Pancreas (tissue), 10 donors: ENCODE results near the gene PRKCE. TPM values are rescaled to one million over a fixed set of nuclear protein-coding genes. Genes with fewer than 3 reads are reported as not detected.
A peak's percentile ranks its signal among the peaks of the same experiment; 100 is the strongest.

ENCODE experiments used
- ATAC-seq, 4 donors: fragments of 200-7000 bp; cut with Tn5 transposase; one replicate each; pipeline versions ENCODE4 v1.8.0 to v1.9.1; 2020; ENCODE audit warnings: mild to moderate bottlenecking in 4 of 4, moderate library complexity in 4 of 4
- DNase-seq, 6 donors: peaks; one replicate each; pipeline ENCODE4 v3.0.0-alpha.2; 2020
- FAIRE-seq: peaks from 2 replicates; lab custom pipeline; 2012; peaks lifted over from hg19 to GRCh38; lab: Jason Lieb, UNC
- H3K27ac ChIP-seq, 4 donors: fragments of 200-600 bp; sonication (generic); 1 replicate in 3 of 4; 2 replicates in 1 of 4; pipeline versions ENCODE4 v1.5.0 to v1.8.0; 2020
- H3K27me3 ChIP-seq, 4 donors: fragments of 200-600 bp; one replicate each; pipeline ENCODE4 v1.8.0; 2021
- H3K36me3 ChIP-seq, 3 donors: fragments of 200-600 bp; sonication (generic) in 1 of 3; one replicate each; pipeline versions ENCODE4 v1.5.0 to v1.8.0; 2020 to 2021
- H3K4me1 ChIP-seq, 3 donors: fragments of 200-600 bp; one replicate each; pipeline ENCODE4 v1.8.0; 2021
- H3K4me3 ChIP-seq, 4 donors: fragments of 200-600 bp; sonication (generic) in 2 of 4; one replicate each; pipeline versions ENCODE4 v1.5.0 to v1.8.0; 2020 to 2021
- H3K9me3 ChIP-seq, 4 donors: fragments of 200-600 bp; one replicate each; pipeline ENCODE4 v1.8.0; 2021
- CTCF ChIP-seq, 4 donors: fragments of 200-600 bp; sonication (generic) in 3 of 4; IDR thresholded peaks; one replicate each; pipeline versions ENCODE4 v1.5.0 to v1.8.0; 2021; ENCODE audit warnings: antibody characterized with exemption in 4 of 4
- WGBS, 2 donors: extraction: QIAGEN DNeasy Blood & Tissue Kit; methylation state at CpG; one replicate each; pipeline ENCODE4 v1.1.7; 2013; 5-methylcytosine and 5-hydroxymethylcytosine counted together
- intact Hi-C, 3 donors: fragments of 100-400 bp; cut with DNase I; formaldehyde crosslinking; loops; one replicate each; pipeline versions ENCODE4 v1.11.1 to v1.14.2; 2022
- polyA plus RNA-seq, 2 donors: library from polyadenylated mRNA; stranded (reverse); fragments of 200-250 nt; gene quantifications; one replicate each; pipeline ENCODE4 v1.2.3, GENCODE V29; 2013
- total RNA-seq, 6 donors: library from RNA; stranded (reverse); fragmentation: NEBNext Ultra II Directional in 4 of 6; extraction: Animal tissue kit (Norgen Biotek cat#: 25700) in 4 of 6; gene quantifications; one replicate each; pipeline versions ENCODE4 v1.2.1 to v1.2.4, GENCODE V29; 2021 to 2023
- donor health status: healthy with polysubstance abuse.
- donor health status: DM: no; HTN: no; CAD: no; lungs with moderate emphysema.
- donor health status: DM: no; HTN: no; CAD: no.
- donor health status: control.
- donor health status: control.
- donor health status: Bipolar disorder and iron deficiency.
- donor health status: DM: yes; HTN: yes; CAD: no.
- donor health status: DM: no; HTN: no; CAD: no.
- donor health status: DM: no; HTN: no; CAD: no.
- donor health status: DM: yes; HTN: yes; CAD: no.

Gene PRKCE
- total and polyA plus RNA-seq, 8 donors: 4.0 to 19.4 (median 10.0) TPM

DNA sequence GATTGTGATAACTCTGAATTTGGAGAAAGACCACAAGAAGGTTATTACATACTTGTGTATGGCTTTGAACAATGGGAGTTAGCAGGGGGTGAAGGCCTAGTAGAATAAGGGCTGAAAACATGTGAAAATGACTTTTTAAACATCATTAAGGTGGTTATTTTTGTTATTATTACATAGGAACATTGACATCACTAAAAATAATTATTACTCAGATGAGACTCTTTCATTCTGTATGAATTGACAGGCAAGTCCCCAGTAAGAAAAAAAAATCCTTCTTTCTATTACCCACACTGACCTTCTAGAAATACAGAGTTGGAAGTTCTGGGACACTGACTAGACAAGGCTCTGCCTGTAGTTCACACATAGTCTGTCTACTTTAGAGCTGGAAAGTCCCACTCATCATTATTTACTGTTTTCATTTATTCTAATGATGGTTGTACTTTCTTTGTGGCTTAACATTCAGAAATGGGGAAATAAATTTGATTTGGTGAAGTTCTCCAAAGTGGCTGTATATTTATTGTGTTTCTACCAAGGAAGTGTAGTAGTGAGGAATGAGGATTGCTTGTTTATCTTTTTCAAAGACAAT, 426.1 kb downstream of the PRKCE start:
- H3K9me3 ChIP-seq: no peaks in the 10 kb centered on the region
- no peak for FAIRE-seq
- no peak for DNase-seq
- no peaks in the 10 kb centered on the region for H3K27me3 ChIP-seq
- intact Hi-C loops: no loop called here
- no peak overlapping the region for H3K27ac ChIP-seq
- no peaks in the 10 kb centered on the region for H3K36me3 ChIP-seq
- ATAC-seq: no peak
- no peaks in the 10 kb centered on the region for H3K4me1 ChIP-seq
- no peak for TF ChIP-seq CTCF (IDR thresholded peaks at IDR 0.05)
- no peak overlapping the region for H3K4me3 ChIP-seq

DNA sequence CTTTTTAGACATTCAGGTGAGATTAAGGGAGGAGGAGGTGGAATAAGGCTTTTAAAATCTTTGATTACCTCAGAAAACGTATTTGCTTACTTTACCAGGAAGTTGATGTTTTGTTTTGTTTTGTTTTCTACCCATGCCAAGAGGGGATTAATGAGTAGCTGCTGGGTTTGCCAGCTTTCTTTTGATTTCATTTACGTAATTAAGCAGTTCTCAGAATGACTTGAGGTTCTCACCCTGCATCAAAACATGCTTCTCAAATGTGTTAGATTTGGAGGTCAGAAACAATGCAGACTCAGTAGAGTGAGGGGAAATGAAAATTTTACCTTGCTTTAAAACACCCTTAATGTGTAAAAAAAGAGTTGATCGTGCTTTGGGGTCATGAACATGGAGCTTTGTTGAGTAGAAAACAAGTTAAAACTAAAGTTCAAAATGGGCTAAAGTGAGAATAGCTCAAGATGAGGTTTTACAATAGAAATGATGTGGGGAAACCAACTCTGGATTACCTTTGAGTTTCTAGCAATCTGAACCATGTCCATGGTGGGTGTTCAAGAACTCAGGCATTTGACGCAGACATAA, 428.6 kb downstream of the PRKCE start:
- 78 to 81% methylated on average over 4 of the region's 4 CpGs for WGBS, 2 donors
- Histone ChIP-seq H3K9me3 (no peaks in the 10 kb centered on the region), H3K27me3 (no peaks in the 10 kb centered on the region), H3K4me3 (no peak overlapping the region), H3K27ac (no peak overlapping the region), H3K4me1 (no peaks in the 10 kb centered on the region), H3K36me3 (no peaks in the 10 kb centered on the region)
- no peak for TF ChIP-seq CTCF (IDR thresholded peaks at IDR 0.05)
- no peak for DNase-seq
- FAIRE-seq: no peak
- intact Hi-C loops: no loop called here
- ATAC-seq: no peak

DNA sequence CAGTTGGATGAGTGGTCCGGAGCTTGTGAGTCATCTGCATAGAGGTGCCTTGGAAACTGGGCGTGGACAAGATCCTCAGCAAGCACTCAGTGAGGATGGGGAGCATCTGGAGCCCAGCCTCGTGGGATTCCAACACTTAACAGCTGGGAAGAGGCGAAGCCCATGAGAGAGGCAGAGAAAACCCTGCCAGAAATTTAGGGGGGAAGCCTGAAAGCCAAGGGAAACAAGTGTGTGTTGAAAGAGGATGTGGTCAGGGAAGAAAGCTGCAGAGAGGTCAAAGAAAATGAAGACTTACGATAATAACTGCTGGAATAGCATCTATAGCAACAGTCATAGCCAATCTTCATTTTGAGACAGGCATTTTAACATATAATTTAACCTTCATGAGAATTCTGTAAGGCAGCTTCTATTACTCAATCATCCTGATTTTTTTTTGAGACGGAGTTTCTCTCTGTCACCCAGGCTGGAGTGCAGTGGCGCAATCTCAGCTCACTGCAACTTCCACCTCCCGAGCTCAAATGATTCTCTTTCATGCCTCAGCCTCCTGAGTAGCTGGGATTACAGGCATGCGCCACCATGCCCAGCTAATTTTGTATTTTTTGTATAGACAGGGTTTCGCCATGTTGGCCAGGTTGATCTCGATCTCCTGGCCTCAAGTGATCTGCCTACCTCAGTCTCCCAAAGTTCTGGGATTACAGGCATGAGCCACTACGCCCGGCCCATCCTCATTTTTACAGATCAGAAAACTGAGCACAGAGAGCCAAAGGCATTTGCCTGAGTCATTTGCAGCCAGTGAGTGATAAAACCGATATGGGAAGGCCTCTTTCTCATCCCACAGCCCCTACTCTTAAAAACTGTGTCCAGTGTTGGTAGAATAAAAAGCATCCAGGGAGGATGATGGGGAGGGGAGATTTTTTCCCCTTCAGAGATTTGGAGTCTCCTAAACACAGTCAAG, 431.3 kb downstream of the PRKCE start:
- H3K9me3 ChIP-seq: no peaks in the 10 kb centered on the region
- no peak overlapping the region for H3K4me3 ChIP-seq
- H3K27me3 ChIP-seq: no peaks in the 10 kb centered on the region
- WGBS, 2 donors: 86 to 96% methylated on average over 14 of the region's 14 CpGs
- TF ChIP-seq CTCF (IDR thresholded peaks at IDR 0.05): no peak
- FAIRE-seq: no peak
- no peak for DNase-seq
- H3K4me1 ChIP-seq: no peaks in the 10 kb centered on the region
- ATAC-seq: peak in 2 of 4 donors; percentile 52 to 62
- intact Hi-C loops: no loop called here
- H3K27ac ChIP-seq: no peak overlapping the region
- no peaks in the 10 kb centered on the region for H3K36me3 ChIP-seq

GRCh38 chr2:46086578-46087070, 435.1 kb downstream of the PRKCE start:
- intact Hi-C loops: no loop called here
- Histone ChIP-seq H3K27ac (no peak overlapping the region), H3K27me3 (no peaks in the 10 kb centered on the region), H3K9me3 (no peaks in the 10 kb centered on the region), H3K36me3 (no peaks in the 10 kb centered on the region), H3K4me1 (no peaks in the 10 kb centered on the region), H3K4me3 (no peak overlapping the region)
- DNase-seq (no peak), FAIRE-seq (no peak), ATAC-seq (peak in 1 of 4 donors; percentile 8)
- 74 to 81% methylated on average over 6 of the region's 6 CpGs for WGBS, 2 donors
- TF ChIP-seq CTCF (IDR thresholded peaks at IDR 0.05): no peak
